Tibial artery (tissue), 4 donors: ENCODE data around the gene DARS1.

Experiments
- DNase-seq, 2 donors: peaks; one replicate each; pipeline ENCODE4 v3.0.0-alpha.2; 2019
- H3K27ac ChIP-seq, 2 donors: fragments of 200-600 bp; sonication (generic) in 1 of 2; 1 replicate in 1 of 2; 2 replicates in 1 of 2; pipeline ENCODE4 v1.5.1; 2018 to 2019; ENCODE audit warnings: mild to moderate bottlenecking in 1 of 2
- H3K27me3 ChIP-seq, 2 donors: fragments of 200-600 bp; sonication (generic) in 1 of 2; one replicate each; pipeline versions ENCODE4 v1.5.1 to v1.6.0; 2016 to 2019
- H3K36me3 ChIP-seq, 3 donors: fragments of 200-600 bp; sonication (generic) in 2 of 3; one replicate each; pipeline ENCODE4 v1.5.1; 2016 to 2019; ENCODE audit warnings: mild to moderate bottlenecking in 2 of 3
- H3K4me1 ChIP-seq, 4 donors: fragments of 200-600 bp; sonication (generic) in 2 of 4; 1 replicate in 3 of 4; 2 replicates in 1 of 4; pipeline ENCODE4 v1.5.1; 2016 to 2019
- H3K4me3 ChIP-seq, 2 donors: fragments of 200-600 bp; sonication (generic) in 1 of 2; 1 replicate in 1 of 2; 2 replicates in 1 of 2; pipeline ENCODE4 v1.5.1; 2018 to 2019; ENCODE audit warnings: mild to moderate bottlenecking in 2 of 2
- H3K9me3 ChIP-seq, 3 donors: fragments of 200-600 bp; sonication (generic) in 1 of 3; one replicate each; pipeline ENCODE4 v1.5.1; 2016 to 2019
- CTCF ChIP-seq, 2 experiments: fragments of 200-600 bp in 1 of 2; fragments of 450-650 bp in 1 of 2; IDR thresholded peaks; one replicate each; pipeline ENCODE4 v1.5.1; 2017 to 2019; ENCODE audit warnings: antibody characterized with exemption in 2 of 2, mild to moderate bottlenecking in 1 of 2, moderate library complexity in 1 of 2
- intact Hi-C: fragments of 100-400 bp; cut with DNase I; formaldehyde crosslinking; loops from one replicate; pipeline ENCODE4 v1.15.0; 2023; ENCODE audit warnings: low total_unique reads

DARS1 gene

GRCh38 chr2:135985018-135985825, at the start of gene DARS1:
Gene DARS1, minus strand, starts transcription at chr2:135985626. Its CDS starts 158 bp downstream, at chr2:135985468.
- H3K36me3 ChIP-seq, result peaks cover 0 to 16% (median 0%) of the 10 kb centered on the region in 3 donors
- peak in 1 of 2 experiments; percentile 6 for TF ChIP-seq CTCF (IDR thresholded peaks at IDR 0.05)
- H3K4me1 ChIP-seq, result peaks cover 3 to 16% (median 12%) of the 10 kb centered on the region in 4 donors
- peak within 1 kb of the TSS; percentile 99 for H3K4me3 ChIP-seq
- H3K27me3 ChIP-seq, result no peaks in the 10 kb centered on the region
- DNase-seq, result peak; percentile 89 to 96
- intact Hi-C loops, result no loop called here
- peak within 1 kb of the TSS; percentile 99 to 100 for H3K27ac ChIP-seq
- no peaks in the 10 kb centered on the region for H3K9me3 ChIP-seq

GRCh38 chr2:136034629-136035028, 49.2 kb upstream of the DARS1 start:
- H3K4me3 ChIP-seq, result no peak overlapping the region
- no peaks in the 10 kb centered on the region for H3K4me1 ChIP-seq
- no peak for DNase-seq
- H3K36me3 ChIP-seq, result no peaks in the 10 kb centered on the region
- no peak overlapping the region for H3K27ac ChIP-seq
- intact Hi-C loops, result no loop called here
- H3K27me3 ChIP-seq, result no peaks in the 10 kb centered on the region
- H3K9me3 ChIP-seq, result no peaks in the 10 kb centered on the region
- TF ChIP-seq CTCF (IDR thresholded peaks at IDR 0.05), result no peak

GRCh38 chr2:136032817-136033535, 47.5 kb upstream of the DARS1 start:
- no peak for TF ChIP-seq CTCF (IDR thresholded peaks at IDR 0.05)
- Histone ChIP-seq H3K4me3 (no peak overlapping the region), H3K36me3 (no peaks in the 10 kb centered on the region), H3K27ac (no peak overlapping the region), H3K27me3 (no peaks in the 10 kb centered on the region), H3K4me1 (no peaks in the 10 kb centered on the region), H3K9me3 (no peaks in the 10 kb centered on the region)
- intact Hi-C loops, result no loop called here
- no peak for DNase-seq

- Histone ChIP-seq H3K9me3 (no peaks in the 10 kb centered on the region), H3K4me1 (no peaks in the 10 kb centered on the region), H3K36me3 (no peaks in the 10 kb centered on the region), H3K4me3 (no peak overlapping the region), H3K27me3 (no peaks in the 10 kb centered on the region), H3K27ac (no peak overlapping the region)
- TF ChIP-seq CTCF (IDR thresholded peaks at IDR 0.05), result no peak
- intact Hi-C loops, result no loop called here
- no peak for DNase-seq
Measured at GRCh38 chr2:136032192-136032591, 46.8 kb upstream of the DARS1 start.

GRCh38 chr2:136031711-136032110, 46.3 kb upstream of the DARS1 start:
- H3K27ac ChIP-seq, result no peak overlapping the region
- no peaks in the 10 kb centered on the region for H3K4me1 ChIP-seq
- H3K36me3 ChIP-seq, result no peaks in the 10 kb centered on the region
- H3K27me3 ChIP-seq, result no peaks in the 10 kb centered on the region
- DNase-seq, result no peak
- no peak overlapping the region for H3K4me3 ChIP-seq
- no peak for TF ChIP-seq CTCF (IDR thresholded peaks at IDR 0.05)
- H3K9me3 ChIP-seq, result no peaks in the 10 kb centered on the region
- intact Hi-C loops, result no loop called here
